GM12878 (cell line): ENCODE measurements around the gene DUSP12. TPM values are rescaled to one million over a fixed set of nuclear protein-coding genes. Genes with fewer than 3 reads are reported as not detected.

ENCODE experiments used
- BRCA1 ChIP-seq: IDR thresholded peaks from 2 replicates; pipeline ENCODE4 v1.6.1; 2011; ENCODE audit warnings: low read depth, low read length, improper control_type of control experiment
- CBFB ChIP-seq: IDR thresholded peaks from 2 replicates; pipeline ENCODE4 v1.6.1; 2016; ENCODE audit warnings: antibody characterized with exemption, low read depth
- CBX5 ChIP-seq: sonication (generic); IDR thresholded peaks from 2 replicates; pipeline ENCODE4 v1.6.1; 2016; ENCODE audit warnings: low read depth, moderate library complexity, mild to moderate bottlenecking, inconsistent platforms
- CHD1 ChIP-seq: IDR thresholded peaks from 2 replicates; pipeline ENCODE4 v1.6.1; 2012; ENCODE audit warnings: low read depth, low read length, improper control_type of control experiment
- EP300 ChIP-seq, 2 experiments: fragments of 150-350 bp in 1 of 2; IDR thresholded peaks; 2 replicates each; pipeline ENCODE4 v1.6.1; 2011 to 2012; ENCODE audit warnings: low read depth in 2 of 2, low read length in 2 of 2, borderline replicate concordance in 1 of 2, improper control_type of control experiment in 1 of 2, inconsistent platforms in 1 of 2; ENCODE audit not compliant: control insufficient read depth in 1 of 2
- GATAD2B ChIP-seq: fragments of 450-650 bp; conservative IDR thresholded peaks from 2 replicates; pipeline ENCODE4 v1.6.1; 2017; ENCODE audit warnings: low read depth, mild to moderate bottlenecking, moderate library complexity
- HSF1 ChIP-seq: fragments of 150-350 bp; IDR thresholded peaks from 2 replicates; pipeline ENCODE4 v1.6.1; 2014; ENCODE audit warnings: mild to moderate bottlenecking, low read depth, low read length
- MTA3 ChIP-seq: IDR thresholded peaks from 2 replicates; pipeline ENCODE4 v1.6.1; 2012; ENCODE audit warnings: low read length, inconsistent platforms, borderline replicate concordance
- NBN ChIP-seq: fragments of 450-650 bp; IDR thresholded peaks from 2 replicates; pipeline ENCODE4 v1.6.1; 2016
- NKRF ChIP-seq: fragments of 450-650 bp; conservative IDR thresholded peaks from 2 replicates; pipeline ENCODE4 v1.6.1; 2017; ENCODE audit warnings: mild to moderate bottlenecking, moderate library complexity
- PAX8 ChIP-seq: fragments of 450-650 bp; IDR thresholded peaks from 2 replicates; pipeline ENCODE4 v1.6.1; 2017; ENCODE audit warnings: mild to moderate bottlenecking, moderate library complexity
- PML ChIP-seq: IDR thresholded peaks from 2 replicates; pipeline ENCODE4 v1.6.1; 2012; ENCODE audit warnings: low read length, inconsistent platforms
- POLR2AphosphoS5 ChIP-seq: IDR thresholded peaks from 2 replicates; pipeline ENCODE4 v1.6.1; 2011; ENCODE audit warnings: mild to moderate bottlenecking, low read length, inconsistent platforms
- RB1 ChIP-seq: fragments of 450-650 bp; formaldehyde crosslinking; IDR thresholded peaks from 2 replicates; pipeline ENCODE4 v1.6.1; 2017; ENCODE audit warnings: mild to moderate bottlenecking, borderline replicate concordance
- RCOR1 ChIP-seq: conservative IDR thresholded peaks from 2 replicates; pipeline ENCODE4 v1.6.1; 2012; ENCODE audit warnings: low read depth, low read length, improper control_type of control experiment
- SMARCA5 ChIP-seq: fragments of 450-650 bp; IDR thresholded peaks from 2 replicates; pipeline ENCODE4 v1.6.1; 2017; ENCODE audit warnings: mild to moderate bottlenecking
- YY1 ChIP-seq: IDR thresholded peaks from 2 replicates; pipeline ENCODE4 v1.6.1; 2011; ENCODE audit warnings: low read depth, mild to moderate bottlenecking, low read length
- ZZZ3 ChIP-seq: IDR thresholded peaks from 2 replicates; pipeline ENCODE4 v1.6.1; 2011; ENCODE audit warnings: low read depth; ENCODE audit not compliant: control insufficient read depth, insufficient read length
- polyA plus RNA-seq, 11 experiments: library from polyadenylated mRNA; depleted of rRNA in 4 of 11; unstranded in 6 of 11; stranded (reverse) in 5 of 11; fragments of >200 nt; fragmentation: Nextera tagmentation in 4 of 11; fragmentation: Illumina TruSeq in 1 of 11; extraction: Ambion mirVana in 4 of 11; extraction: Trizol in 1 of 11; gene quantifications; 1 replicate in 1 of 11; 2 replicates in 10 of 11; pipeline versions ENCODE4 v1.2.1 to v1.2.3, GENCODE V29; 2011 to 2016; ENCODE audit warnings: inconsistent platforms in 2 of 11, missing spikeins in 2 of 11, low read depth in 1 of 11
- total RNA-seq, 4 experiments: library from RNA; depleted of rRNA in 3 of 4; stranded (reverse); fragments of >200 nt in 3 of 4; fragmentation: Illumina TruSeq in 1 of 4; extraction: Trizol in 1 of 4; gene quantifications; 2 replicates each; pipeline versions ENCODE4 v1.2.1 to v1.2.3, GENCODE V29; 2013 to 2021
- TF ChIP-seq, protein P1 (sequence below): fragments of 450-650 bp; IDR thresholded peaks from 2 replicates; pipeline ENCODE4 v1.6.1; 2017; ENCODE audit warnings: mild to moderate bottlenecking, low read depth, inconsistent platforms; ENCODE audit not compliant: poor library complexity, severe bottlenecking
- TF ChIP-seq, protein P2 (sequence below): fragments of 450-650 bp; IDR thresholded peaks from 2 replicates; pipeline ENCODE4 v1.6.1; 2017; ENCODE audit warnings: mild to moderate bottlenecking, moderate library complexity

DUSP12 gene
- total and polyA plus RNA-seq, 10 of the 15 experiments (the other 5 are each of a cell fraction or from before 2014, with no cell fraction given): 7.0 to 51.5 (median 35.4) TPM

DNA sequence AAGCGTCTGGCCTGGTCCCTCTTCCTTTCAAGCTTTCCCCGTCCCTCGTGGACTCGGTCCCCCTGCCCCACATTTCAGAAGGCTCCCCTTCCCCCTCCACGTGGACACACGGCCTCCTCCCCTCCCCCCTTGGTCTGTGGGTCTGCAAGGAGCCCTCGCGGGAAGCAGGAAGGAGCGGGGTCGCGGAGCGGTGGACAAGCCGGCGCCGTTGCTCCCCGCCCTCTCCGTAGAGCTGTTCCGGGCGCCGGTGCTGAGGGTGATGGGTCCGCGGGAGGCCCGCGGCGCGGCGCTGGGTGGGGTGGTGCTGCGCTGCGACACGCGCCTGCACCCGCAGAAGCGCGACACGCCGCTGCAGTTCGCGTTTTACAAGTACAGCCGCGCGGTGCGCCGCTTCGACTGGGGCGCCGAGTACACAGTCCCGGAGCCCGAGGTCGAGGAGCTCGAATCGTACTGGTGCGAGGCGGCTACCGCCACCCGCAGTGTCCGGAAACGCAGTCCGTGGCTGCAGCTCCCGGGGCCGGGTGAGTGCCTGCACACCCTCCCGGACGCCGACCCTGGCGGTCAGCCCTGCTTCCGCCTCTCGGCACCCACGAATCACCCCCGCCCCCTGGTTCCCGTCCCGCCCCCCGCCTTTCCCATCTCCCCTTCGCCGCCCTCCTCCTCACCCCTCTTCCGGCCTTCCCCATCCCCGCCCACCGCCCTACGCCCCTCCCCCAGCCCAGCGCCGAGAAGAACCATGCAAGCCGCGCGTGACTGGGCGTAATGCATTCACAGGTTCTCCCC, 22.9 kb upstream of the DUSP12 start (continued):
- TF ChIP-seq, protein P1, sequence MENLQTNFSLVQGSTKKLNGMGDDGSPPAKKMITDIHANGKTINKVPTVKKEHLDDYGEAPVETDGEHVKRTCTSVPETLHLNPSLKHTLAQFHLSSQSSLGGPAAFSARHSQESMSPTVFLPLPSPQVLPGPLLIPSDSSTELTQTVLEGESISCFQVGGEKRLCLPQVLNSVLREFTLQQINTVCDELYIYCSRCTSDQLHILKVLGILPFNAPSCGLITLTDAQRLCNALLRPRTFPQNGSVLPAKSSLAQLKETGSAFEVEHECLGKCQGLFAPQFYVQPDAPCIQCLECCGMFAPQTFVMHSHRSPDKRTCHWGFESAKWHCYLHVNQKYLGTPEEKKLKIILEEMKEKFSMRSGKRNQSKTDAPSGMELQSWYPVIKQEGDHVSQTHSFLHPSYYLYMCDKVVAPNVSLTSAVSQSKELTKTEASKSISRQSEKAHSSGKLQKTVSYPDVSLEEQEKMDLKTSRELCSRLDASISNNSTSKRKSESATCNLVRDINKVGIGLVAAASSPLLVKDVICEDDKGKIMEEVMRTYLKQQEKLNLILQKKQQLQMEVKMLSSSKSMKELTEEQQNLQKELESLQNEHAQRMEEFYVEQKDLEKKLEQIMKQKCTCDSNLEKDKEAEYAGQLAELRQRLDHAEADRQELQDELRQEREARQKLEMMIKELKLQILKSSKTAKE: no peak
- TF ChIP-seq CBX5 (0 out of 2 replicates have a peak, but pooled peaks have one; percentile 52), POLR2AphosphoS5 (peak; percentile 80; the same call in 1 of the 2 replicates), HSF1 (no peak), EP300 (IDR thresholded peaks at IDR 0.05; ENCODE audit: borderline replicate concordance in 1 of 2, control insufficient read depth in 1 of 2, low read depth in 2 of 2, low read length in 2 of 2) (no peak), CBFB (0 out of 2 replicates have a peak, but pooled peaks have one; percentile 41), GATAD2B (peak; percentile 79), BRCA1 (no peak), MTA3 (no peak; the same call in 1 of the 2 replicates), RB1 (peak; percentile 31; the same call in 1 of the 2 replicates), CHD1 (no peak), NBN (0 out of 2 replicates have a peak, but pooled peaks have one; percentile 49), PML (peak; percentile 79; the same call in 1 of the 2 replicates), ZZZ3 (no peak), NKRF (peak; percentile 67), RCOR1 (no peak), YY1 (no peak; the same call in 1 of the 2 replicates), PAX8 (no peak), SMARCA5 (peak; percentile 50; the same call in 1 of the 2 replicates)
- TF ChIP-seq, protein P2, sequence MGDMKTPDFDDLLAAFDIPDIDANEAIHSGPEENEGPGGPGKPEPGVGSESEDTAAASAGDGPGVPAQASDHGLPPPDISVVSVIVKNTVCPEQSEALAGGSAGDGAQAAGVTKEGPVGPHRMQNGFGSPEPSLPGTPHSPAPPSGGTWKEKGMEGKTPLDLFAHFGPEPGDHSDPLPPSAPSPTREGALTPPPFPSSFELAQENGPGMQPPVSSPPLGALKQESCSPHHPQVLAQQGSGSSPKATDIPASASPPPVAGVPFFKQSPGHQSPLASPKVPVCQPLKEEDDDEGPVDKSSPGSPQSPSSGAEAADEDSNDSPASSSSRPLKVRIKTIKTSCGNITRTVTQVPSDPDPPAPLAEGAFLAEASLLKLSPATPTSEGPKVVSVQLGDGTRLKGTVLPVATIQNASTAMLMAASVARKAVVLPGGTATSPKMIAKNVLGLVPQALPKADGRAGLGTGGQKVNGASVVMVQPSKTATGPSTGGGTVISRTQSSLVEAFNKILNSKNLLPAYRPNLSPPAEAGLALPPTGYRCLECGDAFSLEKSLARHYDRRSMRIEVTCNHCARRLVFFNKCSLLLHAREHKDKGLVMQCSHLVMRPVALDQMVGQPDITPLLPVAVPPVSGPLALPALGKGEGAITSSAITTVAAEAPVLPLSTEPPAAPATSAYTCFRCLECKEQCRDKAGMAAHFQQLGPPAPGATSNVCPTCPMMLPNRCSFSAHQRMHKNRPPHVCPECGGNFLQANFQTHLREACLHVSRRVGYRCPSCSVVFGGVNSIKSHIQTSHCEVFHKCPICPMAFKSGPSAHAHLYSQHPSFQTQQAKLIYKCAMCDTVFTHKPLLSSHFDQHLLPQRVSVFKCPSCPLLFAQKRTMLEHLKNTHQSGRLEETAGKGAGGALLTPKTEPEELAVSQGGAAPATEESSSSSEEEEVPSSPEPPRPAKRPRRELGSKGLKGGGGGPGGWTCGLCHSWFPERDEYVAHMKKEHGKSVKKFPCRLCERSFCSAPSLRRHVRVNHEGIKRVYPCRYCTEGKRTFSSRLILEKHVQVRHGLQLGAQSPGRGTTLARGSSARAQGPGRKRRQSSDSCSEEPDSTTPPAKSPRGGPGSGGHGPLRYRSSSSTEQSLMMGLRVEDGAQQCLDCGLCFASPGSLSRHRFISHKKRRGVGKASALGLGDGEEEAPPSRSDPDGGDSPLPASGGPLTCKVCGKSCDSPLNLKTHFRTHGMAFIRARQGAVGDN: peak; percentile 61
